Neural cell (in vitro differentiated cells): Measurements from ENCODE around the gene NMNAT3. TPM values are rescaled to one million over a fixed set of nuclear protein-coding genes. Genes with fewer than 3 reads are reported as not detected.

Experiments used
- H2AFZ ChIP-seq: fragments of 200-600, 300-800 bp; sonication (generic), shearing (Covaris generic); 2 replicates; pipeline ENCODE4 v1.6.0; 2014; ENCODE audit warnings: low read depth, mild to moderate bottlenecking, antibody characterized with exemption, low read length, moderate library complexity
- H3F3A ChIP-seq: fragments of 200-600 bp; shearing (Covaris generic); 2 replicates; pipeline ENCODE4 v1.6.1; 2016; ENCODE audit warnings: mild to moderate bottlenecking, moderate library complexity, mixed read lengths, antibody characterized with exemption, low read length; ENCODE audit not compliant: insufficient read depth, poor library complexity, severe bottlenecking
- H3K27ac ChIP-seq: fragments of 200-600, 300-800 bp; sonication (generic), shearing (Covaris generic); 2 replicates; pipeline ENCODE4 v1.5.1; 2014; ENCODE audit warnings: mild to moderate bottlenecking, low read length, moderate library complexity
- H3K27me3 ChIP-seq: fragments of 300-800, 200-600 bp; sonication (generic), shearing (Covaris generic); 2 replicates; pipeline ENCODE4 v1.6.0; 2014; ENCODE audit warnings: mild to moderate bottlenecking, low read depth, low read length, moderate library complexity; ENCODE audit not compliant: insufficient read depth
- H3K36me3 ChIP-seq: fragments of 300-800, 200-600 bp; sonication (generic), shearing (Covaris generic); 2 replicates; pipeline ENCODE4 v1.5.1; 2014; ENCODE audit warnings: mild to moderate bottlenecking, antibody characterized with exemption, low read length, moderate library complexity; ENCODE audit not compliant: insufficient read depth
- H3K4me2 ChIP-seq: fragments of 300-800, 200-600 bp; sonication (generic), shearing (Covaris generic); 2 replicates; pipeline ENCODE4 v1.6.0; 2014; ENCODE audit warnings: mild to moderate bottlenecking, low read length
- H3K4me3 ChIP-seq: fragments of 300-800, 200-600 bp; sonication (generic), shearing (Covaris generic); 2 replicates; pipeline ENCODE4 v1.5.1; 2014; ENCODE audit warnings: mild to moderate bottlenecking, low read length, moderate library complexity
- H3K79me2 ChIP-seq: fragments of 200-600 bp; shearing (Covaris generic); replicated peaks from 2 replicates; pipeline ENCODE4 v1.6.0; 2014; ENCODE audit warnings: mild to moderate bottlenecking, low read length, moderate library complexity; ENCODE audit not compliant: insufficient read depth
- H3K9ac ChIP-seq: fragments of 300-800, 200-600 bp; sonication (generic), shearing (Covaris generic); 2 replicates; pipeline ENCODE4 v1.6.1; 2016; ENCODE audit warnings: mild to moderate bottlenecking, low read length, mixed read lengths
- H3K9me2 ChIP-seq: fragments of 200-600 bp; shearing (Covaris generic); 2 replicates; pipeline ENCODE4 v1.6.1; 2016; ENCODE audit warnings: mild to moderate bottlenecking, low read length, mixed read lengths; ENCODE audit not compliant: insufficient read depth
- H3K9me3 ChIP-seq: fragments of 200-600, 300-800 bp; sonication (generic), shearing (Covaris generic); 2 replicates; pipeline ENCODE4 v1.6.1; 2016; ENCODE audit warnings: mild to moderate bottlenecking, mixed run types, low read length, moderate library complexity, mixed read lengths
- H4K20me1 ChIP-seq: fragments of 200-600 bp; shearing (Covaris generic); 2 replicates; pipeline ENCODE4 v1.6.1; 2016; ENCODE audit warnings: mild to moderate bottlenecking, mixed run types; ENCODE audit not compliant: insufficient read depth
- EP300 ChIP-seq: fragments of 450-650 bp; conservative IDR thresholded peaks from 2 replicates; pipeline ENCODE4 v1.6.1; 2014; ENCODE audit warnings: antibody characterized with exemption, mild to moderate bottlenecking, moderate library complexity; ENCODE audit not compliant: poor library complexity, severe bottlenecking
- EZH2 ChIP-seq: fragments of 200-600, 300-800 bp; shearing (Covaris generic), sonication (generic); IDR thresholded peaks from 2 replicates; pipeline ENCODE4 v1.6.1; 2014; ENCODE audit warnings: antibody characterized with exemption, low read length, borderline replicate concordance, mild to moderate bottlenecking; ENCODE audit not compliant: insufficient read depth, poor library complexity, severe bottlenecking
- MXI1 ChIP-seq: fragments of 450-650 bp; conservative IDR thresholded peaks from 2 replicates; pipeline ENCODE4 v1.6.1; 2014; ENCODE audit warnings: antibody characterized with exemption, mild to moderate bottlenecking; ENCODE audit not compliant: poor library complexity, severe bottlenecking
- POLR2AphosphoS5 ChIP-seq: IDR thresholded peaks from 2 replicates; pipeline ENCODE4 v1.6.1; 2012
- RAD21 ChIP-seq: fragments of 450-650 bp; conservative IDR thresholded peaks from 2 replicates; pipeline ENCODE4 v1.6.1; 2014; ENCODE audit warnings: antibody characterized with exemption, mild to moderate bottlenecking, moderate library complexity
- REST ChIP-seq: IDR thresholded peaks from 2 replicates; pipeline ENCODE4 v1.6.1; 2012; ENCODE audit warnings: borderline replicate concordance
- SMC3 ChIP-seq: fragments of 450-650 bp; conservative IDR thresholded peaks from 2 replicates; pipeline ENCODE4 v1.6.1; 2014; ENCODE audit warnings: antibody characterized with exemption, mild to moderate bottlenecking, moderate library complexity; ENCODE audit not compliant: poor library complexity
- TAF1 ChIP-seq: IDR thresholded peaks from 2 replicates; pipeline ENCODE4 v1.6.1; 2012; ENCODE audit warnings: low read depth
- polyA plus RNA-seq: library from polyadenylated mRNA; depleted of rRNA; stranded (reverse); fragments of >200 nt; gene quantifications from 2 replicates; pipeline ENCODE4 v1.2.3, GENCODE V29; 2014
- TF ChIP-seq, protein P1 (sequence below): fragments of 450-650 bp; IDR thresholded peaks from 2 replicates; pipeline ENCODE4 v1.5.1; 2014; ENCODE audit warnings: antibody characterized with exemption, mild to moderate bottlenecking, moderate library complexity; ENCODE audit not compliant: poor library complexity, severe bottlenecking

The NMNAT3 gene
- polyA plus RNA-seq, 1 donor from 2014 or later, result 2.3 TPM

DNA sequence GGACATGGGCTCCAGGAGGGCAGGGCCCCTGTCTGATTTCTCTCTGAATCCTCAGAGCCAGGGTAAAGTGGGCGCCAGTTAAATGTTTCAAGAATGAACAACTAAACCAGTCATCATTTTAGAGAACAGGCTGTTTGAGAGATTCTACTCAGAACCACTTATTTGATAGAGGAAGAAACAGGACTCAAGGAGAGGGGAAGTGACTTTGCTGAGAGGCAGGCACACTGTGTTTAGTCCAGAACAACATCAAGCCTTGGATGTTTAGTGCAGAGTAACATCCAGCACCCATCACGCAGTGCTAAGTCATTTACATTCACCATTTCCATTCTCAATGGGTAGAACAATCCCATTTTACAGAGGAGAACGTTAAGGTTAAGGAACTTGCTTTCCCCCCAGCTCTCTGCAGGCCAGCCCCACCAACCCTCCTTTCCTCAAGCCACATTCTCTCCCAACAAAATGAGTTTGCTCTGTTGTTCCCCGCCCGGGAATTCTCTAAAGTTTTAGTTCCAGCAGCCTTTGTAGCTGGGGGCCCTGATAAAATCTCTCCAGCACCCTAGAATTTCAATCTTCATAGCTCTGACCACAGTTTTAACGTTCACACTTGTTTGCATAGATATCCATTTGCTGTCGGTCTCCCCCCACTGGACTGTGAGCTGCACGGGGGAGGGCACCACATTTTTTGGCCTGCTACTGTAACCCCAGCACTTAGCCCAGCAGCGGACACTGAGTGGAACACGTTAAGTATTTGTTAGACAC is 962 bp downstream of the NMNAT3 start:
- Histone ChIP-seq H3K36me3 (no peaks in the 10 kb centered on the region), H3K27me3 (peaks cover 3% of the 10 kb centered on the region), H3K9me3 (no peaks in the 10 kb centered on the region), H3K79me2 (no peaks in the 10 kb centered on the region), H3K9me2 (no peaks in the 10 kb centered on the region), H3F3A (peaks cover 8% of the 10 kb centered on the region), H3K4me2 (no peak overlapping the region), H4K20me1 (no peaks in the 10 kb centered on the region), H2AFZ (no peak overlapping the region), H3K27ac (no peak overlapping the region), H3K4me3 (peak overlapping the region; percentile 61), H3K9ac (no peak overlapping the region)
- TF ChIP-seq, protein P1, sequence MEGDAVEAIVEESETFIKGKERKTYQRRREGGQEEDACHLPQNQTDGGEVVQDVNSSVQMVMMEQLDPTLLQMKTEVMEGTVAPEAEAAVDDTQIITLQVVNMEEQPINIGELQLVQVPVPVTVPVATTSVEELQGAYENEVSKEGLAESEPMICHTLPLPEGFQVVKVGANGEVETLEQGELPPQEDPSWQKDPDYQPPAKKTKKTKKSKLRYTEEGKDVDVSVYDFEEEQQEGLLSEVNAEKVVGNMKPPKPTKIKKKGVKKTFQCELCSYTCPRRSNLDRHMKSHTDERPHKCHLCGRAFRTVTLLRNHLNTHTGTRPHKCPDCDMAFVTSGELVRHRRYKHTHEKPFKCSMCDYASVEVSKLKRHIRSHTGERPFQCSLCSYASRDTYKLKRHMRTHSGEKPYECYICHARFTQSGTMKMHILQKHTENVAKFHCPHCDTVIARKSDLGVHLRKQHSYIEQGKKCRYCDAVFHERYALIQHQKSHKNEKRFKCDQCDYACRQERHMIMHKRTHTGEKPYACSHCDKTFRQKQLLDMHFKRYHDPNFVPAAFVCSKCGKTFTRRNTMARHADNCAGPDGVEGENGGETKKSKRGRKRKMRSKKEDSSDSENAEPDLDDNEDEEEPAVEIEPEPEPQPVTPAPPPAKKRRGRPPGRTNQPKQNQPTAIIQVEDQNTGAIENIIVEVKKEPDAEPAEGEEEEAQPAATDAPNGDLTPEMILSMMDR, result no peak
- TF ChIP-seq EZH2 (no peak), EP300 (no peak), REST (no peak)

GRCh38 chr3:139676108-139676507 is 1.7 kb downstream of the NMNAT3 start:
- H3K36me3 ChIP-seq, result no peaks in the 10 kb centered on the region
- no peak overlapping the region for H3K4me2 ChIP-seq
- H3K79me2 ChIP-seq, result no peaks in the 10 kb centered on the region
- H3K9me2 ChIP-seq, result no peaks in the 10 kb centered on the region
- no peak overlapping the region for H3K9ac ChIP-seq
- no peaks in the 10 kb centered on the region for H4K20me1 ChIP-seq
- no peak overlapping the region for H3K27ac ChIP-seq
- H3F3A ChIP-seq, result peaks cover 10% of the 10 kb centered on the region
- H3K4me3 ChIP-seq, result peak overlapping the region; percentile 49
- no peaks in the 10 kb centered on the region for H3K9me3 ChIP-seq
- H3K27me3 ChIP-seq, result peaks cover 3% of the 10 kb centered on the region
- H2AFZ ChIP-seq, result no peak overlapping the region
- TF ChIP-seq SMC3, result no peak
- TF ChIP-seq POLR2AphosphoS5, result no peak
- TF ChIP-seq RAD21, result no peak
- no peak for TF ChIP-seq REST
- TF ChIP-seq, protein P1, result no peak
- no peak for TF ChIP-seq EP300
- no peak for TF ChIP-seq TAF1
- TF ChIP-seq EZH2, result no peak
- no peak for TF ChIP-seq MXI1
